Mucosa of stomach (tissue), 1 donor: Measurements from ENCODE around the gene SSNA1.

Experiments used
- H3K27me3 ChIP-seq: one replicate; pipeline ENCODE4 v1.7.0; 2013; ENCODE audit warnings: mild to moderate bottlenecking, low read length; ENCODE audit not compliant: control insufficient read depth, insufficient read depth
- H3K36me3 ChIP-seq: one replicate; pipeline ENCODE4 v1.7.0; 2013; ENCODE audit warnings: low read length; ENCODE audit not compliant: control insufficient read depth, insufficient read depth
- H3K4me1 ChIP-seq: one replicate; pipeline ENCODE4 v1.7.0; 2013; ENCODE audit warnings: mild to moderate bottlenecking, low read length; ENCODE audit not compliant: control insufficient read depth, insufficient read depth
- H3K4me3 ChIP-seq: one replicate; pipeline ENCODE4 v1.7.0; 2013; ENCODE audit warnings: low read length
- H3K9ac ChIP-seq: one replicate; pipeline ENCODE4 v1.7.0; 2013; ENCODE audit warnings: mild to moderate bottlenecking, low read length, moderate library complexity
- H3K9me3 ChIP-seq: one replicate; pipeline ENCODE4 v1.7.0; 2013; ENCODE audit warnings: mild to moderate bottlenecking, low read length, moderate library complexity; ENCODE audit not compliant: control insufficient read depth
- donor health status: Pancreatic carcinoma.

The SSNA1 gene

GRCh38 chr9:137183980-137184595 lies 4.4 kb upstream of the SSNA1 start:
- Histone ChIP-seq H3K9ac (no peak overlapping the region), H3K36me3 (peaks cover 11% of the 10 kb centered on the region), H3K4me3 (no peak overlapping the region), H3K4me1 (peaks cover 16% of the 10 kb centered on the region), H3K9me3 (no peaks in the 10 kb centered on the region), H3K27me3 (no peaks in the 10 kb centered on the region)

DNA sequence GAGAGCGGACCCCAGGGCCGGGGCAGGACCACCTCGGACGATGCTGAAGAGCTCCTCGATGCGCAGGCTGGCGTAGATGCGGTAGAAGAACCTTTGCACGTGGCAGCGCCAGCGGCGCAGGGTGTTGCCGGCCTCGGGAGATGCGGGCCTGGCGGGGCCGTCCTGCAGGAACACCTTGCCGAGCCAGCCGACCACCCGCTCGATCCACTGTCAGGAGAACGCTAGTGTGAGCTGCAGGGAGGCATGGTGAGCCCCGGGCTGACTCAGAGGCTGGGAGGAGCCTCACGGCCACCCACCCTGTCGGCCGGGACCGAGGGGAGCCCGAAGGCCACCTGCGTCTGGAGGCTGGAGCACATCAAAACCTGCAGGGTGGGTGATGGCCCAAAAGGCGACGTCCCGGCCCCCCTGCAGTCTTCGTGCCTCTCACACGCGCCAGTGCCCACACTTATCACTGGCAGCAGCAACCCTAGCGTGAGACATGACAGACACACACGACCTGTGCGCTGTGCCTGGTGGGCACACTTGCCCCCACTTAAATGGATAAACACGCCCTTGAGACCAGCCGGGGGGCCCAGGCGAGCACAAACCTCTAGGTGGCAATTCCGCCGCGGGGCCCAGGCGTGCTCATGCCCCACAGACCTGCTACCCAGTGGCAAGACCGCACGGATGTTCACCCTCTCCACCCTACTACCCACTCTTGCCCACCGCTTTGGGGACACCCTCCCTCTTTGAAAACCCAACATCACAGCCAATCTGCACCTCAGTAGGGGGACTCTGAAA lies 3.4 kb upstream of the SSNA1 start:
- Histone ChIP-seq H3K36me3 (peaks cover 11% of the 10 kb centered on the region), H3K27me3 (no peaks in the 10 kb centered on the region), H3K9me3 (no peaks in the 10 kb centered on the region), H3K9ac (no peak overlapping the region), H3K4me3 (no peak overlapping the region), H3K4me1 (peaks cover 25% of the 10 kb centered on the region)

GRCh38 chr9:137185921-137186320 lies 2.6 kb upstream of the SSNA1 start:
- Histone ChIP-seq H3K9ac (no peak overlapping the region), H3K4me3 (no peak overlapping the region), H3K9me3 (no peaks in the 10 kb centered on the region), H3K4me1 (peaks cover 32% of the 10 kb centered on the region), H3K36me3 (peaks cover 11% of the 10 kb centered on the region), H3K27me3 (no peaks in the 10 kb centered on the region)

GRCh38 chr9:137186385-137186784 lies 2.1 kb upstream of the SSNA1 start:
- Histone ChIP-seq H3K27me3 (no peaks in the 10 kb centered on the region), H3K9me3 (no peaks in the 10 kb centered on the region), H3K4me1 (peaks cover 32% of the 10 kb centered on the region), H3K9ac (no peak overlapping the region), H3K36me3 (peaks cover 11% of the 10 kb centered on the region), H3K4me3 (no peak overlapping the region)

DNA sequence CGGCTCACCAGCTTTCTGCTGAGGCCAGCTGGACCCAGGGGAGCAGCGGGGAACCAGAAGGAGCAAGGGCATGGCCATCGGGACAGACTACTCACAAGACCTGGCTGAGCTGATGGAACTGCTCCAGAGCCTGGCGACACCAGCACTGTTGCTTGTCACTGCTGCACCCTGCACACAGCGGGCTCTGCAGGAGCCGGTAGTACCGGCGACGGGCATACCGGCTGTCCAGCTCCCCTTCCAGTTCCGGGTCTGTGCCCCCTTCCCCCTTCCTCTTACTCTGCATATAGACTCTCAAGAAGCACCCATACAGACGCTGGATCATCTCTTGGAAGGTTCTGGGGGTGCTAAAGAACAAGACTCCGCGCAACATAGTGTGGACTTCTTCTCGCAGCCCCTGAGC lies 1.1 kb upstream of the SSNA1 start:
- no peaks in the 10 kb centered on the region for H3K9me3 ChIP-seq
- H3K4me1 ChIP-seq, result peaks cover 32% of the 10 kb centered on the region
- no peaks in the 10 kb centered on the region for H3K27me3 ChIP-seq
- H3K36me3 ChIP-seq, result peaks cover 11% of the 10 kb centered on the region
- peak overlapping the region; percentile 89 for H3K9ac ChIP-seq
- peak overlapping the region; percentile 91 for H3K4me3 ChIP-seq

GRCh38 chr9:137188086-137188489 lies 388 bp upstream of the SSNA1 start:
- Histone ChIP-seq H3K4me3 (peak overlapping the region; percentile 91), H3K27me3 (no peaks in the 10 kb centered on the region), H3K9ac (peak overlapping the region; percentile 89), H3K9me3 (no peaks in the 10 kb centered on the region), H3K36me3 (peaks cover 5% of the 10 kb centered on the region), H3K4me1 (peaks cover 32% of the 10 kb centered on the region)

- no peaks in the 10 kb centered on the region for H3K27me3 ChIP-seq
- H3K36me3 ChIP-seq, result no peaks in the 10 kb centered on the region
- peak overlapping the region; percentile 89 for H3K9ac ChIP-seq
- H3K9me3 ChIP-seq, result no peaks in the 10 kb centered on the region
- peaks cover 38% of the 10 kb centered on the region for H3K4me1 ChIP-seq
- H3K4me3 ChIP-seq, result peak overlapping the region; percentile 91
Measured at GRCh38 chr9:137189297-137190295, 1.1 kb downstream of the SSNA1 start.

DNA sequence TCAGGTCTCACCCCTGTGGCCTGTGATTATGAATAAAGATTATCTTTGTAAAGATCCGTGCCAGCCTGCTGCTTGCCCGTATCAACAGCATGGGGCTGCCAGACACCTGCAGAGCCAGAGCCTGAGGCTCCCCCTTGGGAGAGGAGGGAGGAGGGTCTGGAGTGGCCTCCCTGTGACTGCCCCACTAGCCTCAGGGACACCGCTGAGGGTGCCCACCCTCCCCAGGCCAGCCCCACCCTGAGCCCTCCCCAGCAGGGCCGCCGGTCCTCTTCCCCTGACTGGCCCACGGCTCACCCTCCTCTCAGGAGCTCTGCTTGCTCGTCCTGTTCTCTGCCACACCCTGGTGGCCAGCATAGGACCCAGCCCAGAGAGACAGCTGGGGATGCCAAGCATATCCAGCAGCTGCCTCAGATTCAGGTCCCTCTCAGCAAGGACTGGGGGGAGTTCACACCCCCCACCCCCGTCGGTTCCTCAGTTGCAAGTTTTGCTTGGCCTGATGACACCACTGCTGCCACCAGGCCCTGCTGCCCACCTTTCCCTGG lies 1.9 kb downstream of the SSNA1 start:
- Histone ChIP-seq H3K9me3 (no peaks in the 10 kb centered on the region), H3K4me3 (no peak overlapping the region), H3K27me3 (no peaks in the 10 kb centered on the region), H3K9ac (peak overlapping the region; percentile 89), H3K4me1 (peaks cover 46% of the 10 kb centered on the region), H3K36me3 (no peaks in the 10 kb centered on the region)

DNA sequence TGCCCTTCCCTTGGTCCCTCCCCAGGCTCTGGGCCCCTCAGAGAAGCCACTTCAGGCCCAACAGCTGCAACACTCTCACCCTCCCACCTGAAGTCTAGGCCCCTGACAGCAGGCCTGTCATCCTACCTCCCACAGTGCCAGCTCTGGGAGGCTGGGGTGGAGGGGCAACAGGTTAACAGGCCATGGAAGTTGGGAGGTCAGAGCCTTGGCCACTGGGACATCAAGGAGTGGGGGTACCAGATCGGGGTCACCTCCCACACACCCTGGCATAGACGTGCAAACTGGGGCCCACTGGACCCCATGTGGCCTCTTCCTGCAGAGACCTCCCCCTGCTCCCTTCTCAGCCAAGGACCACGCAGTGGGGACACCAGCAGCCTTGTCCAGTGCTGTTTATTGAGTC lies 2.8 kb downstream of the SSNA1 start:
- Histone ChIP-seq H3K9me3 (no peaks in the 10 kb centered on the region), H3K9ac (no peak overlapping the region), H3K4me3 (no peak overlapping the region), H3K36me3 (no peaks in the 10 kb centered on the region), H3K27me3 (no peaks in the 10 kb centered on the region), H3K4me1 (peaks cover 55% of the 10 kb centered on the region)

GRCh38 chr9:137191691-137192447 lies 3.4 kb downstream of the SSNA1 start:
- Histone ChIP-seq H3K9me3 (no peaks in the 10 kb centered on the region), H3K4me3 (no peak overlapping the region), H3K4me1 (peaks cover 56% of the 10 kb centered on the region), H3K9ac (no peak overlapping the region), H3K36me3 (no peaks in the 10 kb centered on the region), H3K27me3 (no peaks in the 10 kb centered on the region)

GRCh38 chr9:137192448-137192780 lies 3.9 kb downstream of the SSNA1 start:
- Histone ChIP-seq H3K9me3 (no peaks in the 10 kb centered on the region), H3K4me3 (no peak overlapping the region), H3K4me1 (peaks cover 56% of the 10 kb centered on the region), H3K27me3 (no peaks in the 10 kb centered on the region), H3K36me3 (no peaks in the 10 kb centered on the region), H3K9ac (no peak overlapping the region)
